OCI-M2 (cell line): Measurements from ENCODE around the gene KRT78.

Source experiments
- DNase-seq: peaks from one replicate; lab custom pipeline; 2025; ENCODE audit not compliant: unreplicated experiment; lab: John Stamatoyannopoulos, UW

Gene KRT78

GRCh38 chr12:52838609-52839435 is 10.0 kb downstream of the KRT78 start:
- no peak for DNase-seq

GRCh38 chr12:52837781-52838608 is 10.8 kb downstream of the KRT78 start:
- no peak for DNase-seq

- DNase-seq: no peak
Measured at GRCh38 chr12:52837413-52837741, 11.4 kb downstream of the KRT78 start.

- DNase-seq: no peak
Measured at GRCh38 chr12:52836491-52837412, 12.0 kb downstream of the KRT78 start.

GRCh38 chr12:52836042-52836466 is 12.7 kb downstream of the KRT78 start:
- no peak for DNase-seq

- no peak for DNase-seq
Measured at GRCh38 chr12:52835271-52836041, 13.3 kb downstream of the KRT78 start.

GRCh38 chr12:52834727-52835001 is 14.1 kb downstream of the KRT78 start:
- no peak for DNase-seq

GRCh38 chr12:52833922-52834726 is 14.7 kb downstream of the KRT78 start, which contains the start of gene KRT79:
Gene KRT79, minus strand, starts transcription at chr12:52834311. Its CDS starts 51 bp downstream, at chr12:52834260.
- no peak for DNase-seq

- DNase-seq: no peak
Measured at GRCh38 chr12:52832985-52833905, 15.5 kb downstream of the KRT78 start.

GRCh38 chr12:52832451-52832850 is 16.3 kb downstream of the KRT78 start:
- no peak for DNase-seq

- DNase-seq: no peak
Measured at GRCh38 chr12:52831251-52831650, 17.5 kb downstream of the KRT78 start.

- DNase-seq: no peak
Measured at GRCh38 chr12:52829986-52830770, 18.6 kb downstream of the KRT78 start.

- no peak for DNase-seq
Measured at GRCh38 chr12:52828591-52829021, 20.2 kb downstream of the KRT78 start.

GRCh38 chr12:52828156-52828555 is 20.6 kb downstream of the KRT78 start:
- DNase-seq: no peak

GRCh38 chr12:52827499-52828090 is 21.2 kb downstream of the KRT78 start:
- DNase-seq: no peak

GRCh38 chr12:52826611-52827498 is 21.9 kb downstream of the KRT78 start:
- no peak for DNase-seq
